ENCODE data around the gene SORCS2.

The SORCS2 gene

GRCh38 chr4:7280926-7281690 is 88.8 kb downstream of the SORCS2 start:
- DNase-seq, result no peak
- TF ChIP-seq GATA1 (IDR thresholded peaks at IDR 0.05; ENCODE audit: low read depth, low read length) (no peak), POLR2A (IDR thresholded peaks at IDR 0.05; ENCODE audit: low read length) (no peak)

- TF ChIP-seq POLR2A (IDR thresholded peaks at IDR 0.05; ENCODE audit: low read length) (no peak), GATA1 (IDR thresholded peaks at IDR 0.05; ENCODE audit: low read depth, low read length) (no peak)
- no peak for DNase-seq
Observed at GRCh38 chr4:7281691-7282665, 89.6 kb downstream of the SORCS2 start.

GRCh38 chr4:7282786-7283440 is 90.6 kb downstream of the SORCS2 start:
- TF ChIP-seq POLR2A (IDR thresholded peaks at IDR 0.05; ENCODE audit: low read length) (no peak), GATA1 (IDR thresholded peaks at IDR 0.05; ENCODE audit: low read depth, low read length) (no peak)
- no peak for DNase-seq

GRCh38 chr4:7285244-7286094 is 93.1 kb downstream of the SORCS2 start:
- no peak for DNase-seq

GRCh38 chr4:7286170-7286569 is 93.8 kb downstream of the SORCS2 start:
- TF ChIP-seq GATA1 (IDR thresholded peaks at IDR 0.05; ENCODE audit: low read depth, low read length) (no peak), POLR2A (IDR thresholded peaks at IDR 0.05; ENCODE audit: low read length) (no peak)

More at GRCh38 chr4:7285244-7286094, 93.1 kb downstream of the SORCS2 start:
- TF ChIP-seq POLR2A (IDR thresholded peaks at IDR 0.05; ENCODE audit: low read length) (no peak), GATA1 (IDR thresholded peaks at IDR 0.05; ENCODE audit: low read depth, low read length) (no peak)

GRCh38 chr4:7286798-7287197 is 94.5 kb downstream of the SORCS2 start:
- no peak for DNase-seq
- TF ChIP-seq POLR2A (IDR thresholded peaks at IDR 0.05; ENCODE audit: low read length) (no peak), GATA1 (IDR thresholded peaks at IDR 0.05; ENCODE audit: low read depth, low read length) (no peak)

More at GRCh38 chr4:7286170-7286569, 93.8 kb downstream of the SORCS2 start:
- no peak for DNase-seq

GRCh38 chr4:7287274-7287917 is 95.1 kb downstream of the SORCS2 start:
- no peak for DNase-seq
- TF ChIP-seq GATA1 (IDR thresholded peaks at IDR 0.05; ENCODE audit: low read depth, low read length) (no peak), POLR2A (IDR thresholded peaks at IDR 0.05; ENCODE audit: low read length) (no peak)

GRCh38 chr4:7287918-7288280 is 95.6 kb downstream of the SORCS2 start:
- no peak for DNase-seq
- TF ChIP-seq GATA1 (IDR thresholded peaks at IDR 0.05; ENCODE audit: low read depth, low read length), result no peak

- no peak for TF ChIP-seq GATA1 (IDR thresholded peaks at IDR 0.05; ENCODE audit: low read depth, low read length)
- no peak for TF ChIP-seq POLR2A (IDR thresholded peaks at IDR 0.05; ENCODE audit: low read length)
- DNase-seq, result no peak
Observed at GRCh38 chr4:7288751-7289523, 96.6 kb downstream of the SORCS2 start.

- DNase-seq, result no peak
- TF ChIP-seq POLR2A (IDR thresholded peaks at IDR 0.05; ENCODE audit: low read length) (no peak), GATA1 (IDR thresholded peaks at IDR 0.05; ENCODE audit: low read depth, low read length) (no peak)
Observed at GRCh38 chr4:7289589-7289988, 97.3 kb downstream of the SORCS2 start.

GRCh38 chr4:7291372-7292114 is 99.2 kb downstream of the SORCS2 start:
- TF ChIP-seq GATA1 (IDR thresholded peaks at IDR 0.05; ENCODE audit: low read depth, low read length) (no peak), POLR2A (IDR thresholded peaks at IDR 0.05; ENCODE audit: low read length) (no peak)
- no peak for DNase-seq
